ENCODE measurements around the gene ZNF579. TPM values are rescaled to one million over a fixed set of nuclear protein-coding genes. Genes with fewer than 3 reads are reported as not detected.

The ZNF579 gene
- total and polyA plus RNA-seq, 9 donors = 4.7 to 18.5 (median 13.2) TPM

DNA sequence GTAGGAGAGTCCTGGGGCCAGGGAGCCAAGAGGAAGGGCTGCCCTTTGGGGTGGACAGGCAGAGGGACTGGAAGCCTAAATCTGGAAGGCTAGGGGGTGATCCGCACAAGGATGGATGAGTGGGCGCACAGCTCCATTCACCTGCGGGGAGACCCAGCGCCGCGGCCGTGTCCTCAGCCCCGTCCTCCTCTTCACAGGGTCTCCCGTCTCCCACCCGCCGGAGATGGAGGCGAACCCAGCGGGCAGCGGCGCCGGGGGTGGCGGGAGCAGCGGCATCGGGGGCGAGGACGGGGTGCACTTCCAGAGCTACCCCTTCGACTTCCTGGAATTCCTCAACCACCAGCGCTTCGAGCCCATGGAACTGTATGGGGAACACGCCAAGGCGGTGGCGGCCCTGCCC is 32.7 kb upstream of the ZNF579 start:
- DNase-seq = no peak
- WGBS (ENCODE audit: insufficient coverage) = 90% methylated on average over 16 of the region's 27 CpGs
- Histone ChIP-seq H3K4me1 (ENCODE audit: control insufficient read depth, insufficient read depth, low read length) (peaks cover 9% of the 10 kb centered on the region), H3K36me3 (ENCODE audit: control insufficient read depth, insufficient read depth, low read length) (peaks cover 47% of the 10 kb centered on the region), H3K4me3 (ENCODE audit: low read length) (no peak overlapping the region), H3K27ac (ENCODE audit: low read length) (no peak overlapping the region), H3K27me3 (ENCODE audit: control insufficient read depth, insufficient read depth, low read length) (no peaks in the 10 kb centered on the region), H3K9me3 (replicated peaks; ENCODE audit: control insufficient read depth, low read depth, low read length) (peaks cover 5% of the 10 kb centered on the region)

DNA sequence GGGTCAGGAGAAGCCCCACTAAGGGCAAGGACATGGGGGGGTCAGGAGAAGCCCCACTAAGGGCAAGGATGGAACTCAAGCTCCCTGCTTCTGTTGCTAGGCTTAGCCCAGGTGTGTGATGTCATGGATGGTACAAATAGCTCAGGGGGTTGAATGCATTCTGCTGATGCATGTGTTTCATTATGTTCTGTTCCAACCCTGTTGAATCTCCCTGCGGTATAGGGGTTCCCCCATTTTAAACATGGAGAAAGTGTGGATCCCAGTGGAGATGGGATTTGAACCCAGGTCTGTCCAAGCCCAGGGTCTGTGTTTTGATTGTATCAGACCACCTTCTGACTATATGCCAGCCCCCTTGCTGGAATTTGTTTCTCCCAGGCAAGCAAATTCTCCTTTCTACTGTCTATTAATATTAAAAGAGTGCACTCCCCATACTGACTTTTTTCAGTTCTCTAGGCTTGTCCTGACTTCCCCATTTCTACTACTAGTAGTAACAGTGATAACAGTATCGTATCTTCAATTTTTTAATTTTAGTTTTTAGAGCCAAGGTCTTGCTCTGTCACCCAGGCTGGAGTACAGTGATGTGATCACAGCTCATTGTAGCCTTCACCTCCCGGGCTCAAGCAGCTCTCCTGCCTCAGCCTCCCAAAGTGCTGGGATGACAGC is 31.5 kb upstream of the ZNF579 start:
- Histone ChIP-seq H3K36me3 (ENCODE audit: control insufficient read depth, insufficient read depth, low read length) (peaks cover 44% of the 10 kb centered on the region), H3K4me1 (ENCODE audit: control insufficient read depth, insufficient read depth, low read length) (peaks cover 9% of the 10 kb centered on the region), H3K27me3 (ENCODE audit: control insufficient read depth, insufficient read depth, low read length) (no peaks in the 10 kb centered on the region), H3K27ac (ENCODE audit: low read length) (no peak overlapping the region), H3K4me3 (ENCODE audit: low read length) (no peak overlapping the region), H3K9me3 (replicated peaks; ENCODE audit: control insufficient read depth, low read depth, low read length) (peaks cover 5% of the 10 kb centered on the region)
- 67% methylated on average over 1 of the region's 3 CpGs for WGBS (ENCODE audit: insufficient coverage)
- no peak for DNase-seq

DNA sequence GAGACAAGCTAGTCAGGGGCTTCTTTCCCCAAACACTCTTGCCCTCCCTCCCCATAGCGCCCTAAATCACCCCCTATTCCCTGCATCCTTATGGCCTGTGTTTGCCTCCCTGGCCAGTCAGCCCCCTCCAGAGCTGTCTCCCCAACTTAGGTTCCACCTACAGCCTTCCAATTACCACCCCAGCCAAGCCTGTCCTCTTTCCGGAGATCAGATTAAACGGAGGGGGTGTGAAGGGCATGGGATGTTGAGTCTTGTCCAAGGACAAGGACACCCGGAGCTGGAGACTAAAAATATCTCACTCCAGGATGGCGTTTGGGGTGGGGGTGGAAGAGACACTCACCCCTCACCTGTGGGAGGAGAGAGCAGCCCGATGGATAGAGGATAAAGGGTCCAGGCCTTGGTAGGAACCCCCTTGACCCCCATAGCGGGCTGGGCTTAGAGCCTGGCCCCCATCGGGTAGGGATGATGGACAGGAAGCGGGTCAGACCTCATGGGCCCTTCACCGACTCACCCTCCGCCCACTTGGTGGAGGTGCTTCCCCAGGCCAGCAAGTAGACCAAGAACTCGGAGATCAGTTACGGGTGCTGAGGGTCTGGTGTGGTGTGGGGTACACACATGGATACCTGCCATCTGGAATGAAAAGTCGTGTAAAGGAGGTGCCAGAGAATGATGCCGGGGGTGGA is 30.8 kb upstream of the ZNF579 start:
- Histone ChIP-seq H3K27ac (ENCODE audit: low read length) (no peak overlapping the region), H3K36me3 (ENCODE audit: control insufficient read depth, insufficient read depth, low read length) (peaks cover 42% of the 10 kb centered on the region), H3K4me3 (ENCODE audit: low read length) (no peak overlapping the region), H3K27me3 (ENCODE audit: control insufficient read depth, insufficient read depth, low read length) (no peaks in the 10 kb centered on the region), H3K4me1 (ENCODE audit: control insufficient read depth, insufficient read depth, low read length) (peaks cover 14% of the 10 kb centered on the region), H3K9me3 (replicated peaks; ENCODE audit: control insufficient read depth, low read depth, low read length) (peaks cover 5% of the 10 kb centered on the region)
- 78% methylated on average over 9 of the region's 15 CpGs for WGBS (ENCODE audit: insufficient coverage)
- DNase-seq = no peak

DNA sequence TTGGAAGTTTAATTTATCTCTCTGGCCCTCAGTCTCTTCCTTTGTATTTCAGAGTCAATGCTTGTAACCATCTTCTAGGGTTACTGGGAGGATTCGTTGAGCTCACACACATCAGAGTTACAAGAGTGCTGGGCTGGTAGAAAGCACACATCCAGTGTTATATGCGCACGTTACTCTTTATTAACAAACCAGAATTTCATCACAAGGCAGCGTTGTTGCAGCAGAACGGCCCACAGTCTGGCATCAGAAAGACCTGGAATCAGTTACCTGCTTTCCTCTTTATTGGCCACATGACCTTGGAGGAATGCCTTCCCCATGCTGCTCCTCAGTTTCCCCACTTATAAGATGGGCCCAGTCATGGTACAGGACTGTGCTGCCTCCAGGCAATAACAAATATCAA is 28.7 kb upstream of the ZNF579 start:
- Histone ChIP-seq H3K36me3 (ENCODE audit: control insufficient read depth, insufficient read depth, low read length) (peaks cover 33% of the 10 kb centered on the region), H3K27me3 (ENCODE audit: control insufficient read depth, insufficient read depth, low read length) (no peaks in the 10 kb centered on the region), H3K4me1 (ENCODE audit: control insufficient read depth, insufficient read depth, low read length) (peaks cover 25% of the 10 kb centered on the region)

DNA sequence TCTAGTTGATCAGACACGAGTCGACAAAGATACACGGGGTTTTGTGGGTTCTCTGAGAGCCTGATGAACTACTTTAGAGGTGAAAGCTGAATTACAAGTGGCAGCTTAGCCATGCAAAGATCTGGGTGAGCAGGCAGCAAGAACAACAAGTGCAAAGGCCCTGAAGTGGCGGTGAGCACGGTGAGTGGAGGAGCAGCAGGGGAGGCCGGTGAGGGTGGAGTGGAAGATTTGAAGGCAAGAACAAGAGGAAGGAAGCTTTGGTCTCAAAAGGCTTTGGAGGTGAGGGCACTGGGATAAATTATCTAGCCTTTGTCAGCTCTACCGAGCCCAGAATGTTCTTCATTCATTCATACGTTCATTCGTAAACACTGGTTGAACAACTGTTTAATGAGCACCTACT is 26.2 kb upstream of the ZNF579 start:
- H3K27ac ChIP-seq (ENCODE audit: low read length) = peak overlapping the region; percentile 95
- H3K36me3 ChIP-seq (ENCODE audit: control insufficient read depth, insufficient read depth, low read length) = peaks cover 35% of the 10 kb centered on the region
- no peak overlapping the region for H3K4me3 ChIP-seq (ENCODE audit: low read length)
- H3K9me3 ChIP-seq (replicated peaks; ENCODE audit: control insufficient read depth, low read depth, low read length) = peaks cover 5% of the 10 kb centered on the region
- WGBS (ENCODE audit: insufficient coverage) = 55% methylated on average over 6 of the region's 9 CpGs
- no peaks in the 10 kb centered on the region for H3K27me3 ChIP-seq (ENCODE audit: control insufficient read depth, insufficient read depth, low read length)
- peaks cover 25% of the 10 kb centered on the region for H3K4me1 ChIP-seq (ENCODE audit: control insufficient read depth, insufficient read depth, low read length)
- no peak for DNase-seq

More for the DNA sequence above, 28.7 kb upstream of the ZNF579 start:
- DNase-seq = no peak
- no peak overlapping the region for H3K27ac ChIP-seq (ENCODE audit: low read length)
- 92% methylated on average over 4 of the region's 5 CpGs for WGBS (ENCODE audit: insufficient coverage)
- no peak overlapping the region for H3K4me3 ChIP-seq (ENCODE audit: low read length)
- peaks cover 5% of the 10 kb centered on the region for H3K9me3 ChIP-seq (replicated peaks; ENCODE audit: control insufficient read depth, low read depth, low read length)

DNA sequence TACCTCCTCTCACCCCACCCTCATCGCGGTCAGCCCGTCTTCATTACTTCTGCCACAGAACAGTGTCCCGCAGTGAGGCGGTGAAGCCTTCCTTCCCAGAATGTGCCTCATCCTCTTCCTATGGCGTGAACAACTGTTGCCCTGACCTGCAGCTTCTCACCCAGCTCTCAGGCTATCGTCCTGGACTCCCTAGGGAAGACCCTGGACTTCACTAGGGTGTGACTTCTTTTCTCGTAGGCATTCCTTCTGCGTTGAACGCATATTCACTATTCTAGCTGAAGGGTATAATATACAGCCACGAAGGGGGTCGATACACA is 25.8 kb upstream of the ZNF579 start:
- Histone ChIP-seq H3K4me3 (ENCODE audit: low read length) (peak overlapping the region; percentile 91), H3K36me3 (ENCODE audit: control insufficient read depth, insufficient read depth, low read length) (peaks cover 35% of the 10 kb centered on the region), H3K4me1 (ENCODE audit: control insufficient read depth, insufficient read depth, low read length) (peaks cover 23% of the 10 kb centered on the region), H3K27me3 (ENCODE audit: control insufficient read depth, insufficient read depth, low read length) (no peaks in the 10 kb centered on the region), H3K9me3 (replicated peaks; ENCODE audit: control insufficient read depth, low read depth, low read length) (peaks cover 5% of the 10 kb centered on the region), H3K27ac (ENCODE audit: low read length) (peak overlapping the region; percentile 95)
- DNase-seq = no peak
- WGBS (ENCODE audit: insufficient coverage) = 22% methylated on average over 10 of the region's 12 CpGs

DNA sequence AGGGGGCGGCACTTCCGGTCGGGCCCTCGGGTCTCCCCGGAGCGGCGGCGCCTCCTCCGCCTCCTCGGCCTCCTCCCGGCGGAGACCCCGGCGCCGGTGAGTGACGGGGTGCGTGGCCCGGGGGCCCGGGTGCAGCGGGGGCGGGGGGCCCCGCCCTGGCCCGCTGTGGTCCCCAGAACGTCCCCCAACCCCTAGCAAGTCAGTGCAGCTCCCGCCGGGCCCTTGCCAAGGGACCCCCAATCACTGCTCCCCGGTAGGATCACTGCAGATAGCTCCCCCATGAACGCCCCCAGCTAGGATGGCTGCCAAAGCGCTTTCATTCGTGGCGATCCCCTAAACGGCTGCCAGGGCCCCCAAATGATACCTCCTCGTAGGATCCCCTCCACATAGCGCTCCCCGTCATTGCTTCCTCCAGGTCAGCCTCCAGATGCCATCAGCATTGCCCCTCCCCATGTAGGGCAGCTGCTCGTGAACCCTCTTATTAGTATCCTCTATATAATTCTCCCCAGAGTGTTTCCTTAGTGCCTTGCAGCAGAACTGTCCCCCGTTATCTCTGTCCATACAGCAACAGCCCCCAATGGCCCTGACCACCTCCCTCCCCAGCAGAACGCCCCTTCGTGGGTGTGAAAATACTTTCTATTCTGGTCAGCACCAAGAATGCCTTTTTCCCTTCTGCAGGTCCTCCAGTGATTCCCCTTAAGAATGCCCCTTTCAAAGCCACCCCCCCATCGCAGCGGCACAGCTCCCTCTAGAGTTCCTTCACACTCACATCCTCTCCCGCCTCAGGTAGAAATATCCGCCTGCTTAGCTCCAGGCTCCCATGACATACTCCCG is 25.2 kb upstream of the ZNF579 start, which contains the start of gene ZNF865:
ZNF865 (plus strand) TSS at position 11 of the 834 bp plus-strand sequence. CDS start 7,972 bp downstream, outside the sequence.
- H3K27ac ChIP-seq (ENCODE audit: low read length) = peak within 1 kb of the TSS; percentile 100
- peaks cover 35% of the 10 kb centered on the region for H3K36me3 ChIP-seq (ENCODE audit: control insufficient read depth, insufficient read depth, low read length)
- H3K4me3 ChIP-seq (ENCODE audit: low read length) = peak within 1 kb of the TSS; percentile 91
- DNase-seq = peak; percentile 89
- H3K9me3 ChIP-seq (replicated peaks; ENCODE audit: control insufficient read depth, low read depth, low read length) = peaks cover 5% of the 10 kb centered on the region
- H3K4me1 ChIP-seq (ENCODE audit: control insufficient read depth, insufficient read depth, low read length) = peaks cover 21% of the 10 kb centered on the region
- no peaks in the 10 kb centered on the region for H3K27me3 ChIP-seq (ENCODE audit: control insufficient read depth, insufficient read depth, low read length)
- WGBS (ENCODE audit: insufficient coverage) = 0% methylated on average over 42 of the region's 44 CpGs

DNA sequence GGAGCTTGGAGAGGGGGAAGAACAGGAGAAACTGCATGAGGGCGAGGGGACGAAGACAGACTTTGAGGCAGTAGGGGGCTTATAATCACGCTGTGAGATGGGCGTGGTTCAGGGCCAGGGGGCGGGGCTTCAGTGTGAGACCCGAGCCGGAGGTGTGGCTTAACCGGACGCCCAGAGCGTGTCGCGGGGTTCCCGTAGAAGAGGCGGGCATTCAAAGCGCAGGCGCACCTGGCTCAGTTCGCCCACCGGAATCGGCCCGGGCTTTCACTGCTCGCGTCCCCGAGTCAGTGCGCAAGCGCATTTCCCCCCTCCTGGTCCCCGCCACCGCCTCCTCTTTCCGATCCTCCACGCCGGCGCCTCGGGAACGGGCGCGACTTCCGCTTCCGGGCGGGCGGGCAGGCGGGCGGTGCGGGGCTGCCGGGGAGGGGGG is 24.6 kb upstream of the ZNF579 start:
- peak; percentile 99 for DNase-seq
- Histone ChIP-seq H3K4me3 (ENCODE audit: low read length) (peak overlapping the region; percentile 91), H3K27ac (ENCODE audit: low read length) (peak overlapping the region; percentile 100), H3K27me3 (ENCODE audit: control insufficient read depth, insufficient read depth, low read length) (no peaks in the 10 kb centered on the region), H3K4me1 (ENCODE audit: control insufficient read depth, insufficient read depth, low read length) (peaks cover 22% of the 10 kb centered on the region), H3K9me3 (replicated peaks; ENCODE audit: control insufficient read depth, low read depth, low read length) (peaks cover 5% of the 10 kb centered on the region), H3K36me3 (ENCODE audit: control insufficient read depth, insufficient read depth, low read length) (peaks cover 29% of the 10 kb centered on the region)
- under 1% methylated on average over 32 of the region's 43 CpGs for WGBS (ENCODE audit: insufficient coverage)

DNA sequence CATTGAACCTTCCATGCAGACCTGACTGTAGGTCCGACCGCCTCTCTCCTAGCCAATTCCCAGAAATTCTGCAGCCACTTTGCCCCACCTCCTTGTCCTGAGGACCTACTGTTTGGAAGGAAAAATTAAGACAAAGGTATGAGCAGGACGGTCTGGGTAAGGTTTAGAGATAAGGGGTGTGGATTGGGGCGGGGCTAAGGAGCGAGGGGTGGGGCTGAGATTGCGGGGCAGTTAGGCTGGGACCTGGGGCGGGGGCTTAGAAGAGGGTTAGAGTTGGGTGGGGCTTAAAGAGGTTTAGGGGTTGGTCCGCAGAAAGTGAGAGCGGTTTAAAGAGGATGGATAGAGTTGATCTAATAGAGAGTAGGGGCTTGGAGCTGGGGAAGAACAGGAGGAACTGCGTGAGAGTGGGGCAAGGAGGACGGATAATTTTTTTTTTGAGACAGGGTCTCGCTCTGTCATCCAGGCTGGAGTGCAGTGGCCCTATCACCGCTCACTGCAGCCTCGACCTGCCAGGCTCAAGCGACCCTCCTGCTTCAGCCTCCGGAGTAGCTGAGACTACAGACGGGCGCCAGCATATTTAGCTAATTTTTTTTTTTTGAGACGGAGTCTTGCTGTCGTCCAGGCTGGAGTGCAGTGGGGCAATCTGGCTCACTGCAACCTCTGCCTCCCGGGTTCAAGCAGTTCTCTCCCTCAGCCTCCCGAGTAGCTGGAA is 23.1 kb upstream of the ZNF579 start:
- H3K27me3 ChIP-seq (ENCODE audit: control insufficient read depth, insufficient read depth, low read length) = no peaks in the 10 kb centered on the region
- peaks cover 22% of the 10 kb centered on the region for H3K4me1 ChIP-seq (ENCODE audit: control insufficient read depth, insufficient read depth, low read length)
- no peak for DNase-seq
- peaks cover 17% of the 10 kb centered on the region for H3K36me3 ChIP-seq (ENCODE audit: control insufficient read depth, insufficient read depth, low read length)
- H3K9me3 ChIP-seq (replicated peaks; ENCODE audit: control insufficient read depth, low read depth, low read length) = no peaks in the 10 kb centered on the region
- no peak overlapping the region for H3K4me3 ChIP-seq (ENCODE audit: low read length)
- WGBS (ENCODE audit: insufficient coverage) = 78% methylated on average over 17 of the region's 22 CpGs
- H3K27ac ChIP-seq (ENCODE audit: low read length) = peak overlapping the region; percentile 100
